ENCODE results near the gene USP49. TPM values are rescaled to one million over a fixed set of nuclear protein-coding genes. Genes with fewer than 3 reads are reported as not detected.
A peak's percentile ranks its signal among the peaks of the same experiment; 100 is the strongest.

The USP49 gene
- total and polyA plus RNA-seq, 10 of the 15 experiments (the other 5 are each of a cell fraction or from before 2014, with no cell fraction given), result 1.0 to 7.7 (median 4.3) TPM

- TF ChIP-seq SKIL (IDR thresholded peaks at IDR 0.05; ENCODE audit: low read depth, poor library complexity, severe bottlenecking), result no peak
- TF ChIP-seq KDM1A (IDR thresholded peaks at IDR 0.05; ENCODE audit: borderline replicate concordance), result no peak
- no peak for TF ChIP-seq KAT2A (conservative IDR thresholded peaks at IDR 0.05; ENCODE audit: control insufficient read depth, low read depth, low read length)
- no peak for TF ChIP-seq NFYA (IDR thresholded peaks at IDR 0.05; ENCODE audit: borderline replicate concordance, low read depth, low read length)
- TF ChIP-seq MYC (IDR thresholded peaks at IDR 0.05; ENCODE audit: insufficient read depth, insufficient read length, insufficient replicate concordance, low read length, severe bottlenecking), result no peak
- TF ChIP-seq CUX1 (IDR thresholded peaks at IDR 0.05; ENCODE audit: insufficient replicate concordance, low read depth, low read length), result no peak
- TF ChIP-seq EP300 (IDR thresholded peaks at IDR 0.05; ENCODE audit: borderline replicate concordance in 1 of 2, control insufficient read depth in 1 of 2, low read depth in 2 of 2, low read length in 2 of 2), result 0 out of 4 replicates have a peak, but pooled peaks of 1 of the 2 experiments have one; percentile 30
- no peak for TF ChIP-seq JUNB (IDR thresholded peaks at IDR 0.05)
- peak; percentile 68; the same call in 1 of the 2 replicates for TF ChIP-seq RB1 (IDR thresholded peaks at IDR 0.05; ENCODE audit: borderline replicate concordance)
- peak; percentile 44; the same call in 1 of the 2 replicates for TF ChIP-seq LARP7 (IDR thresholded peaks at IDR 0.05)
- TF ChIP-seq CBX5 (IDR thresholded peaks at IDR 0.05; ENCODE audit: low read depth), result no peak
- peak; percentile 53; the same call in 1 of the 2 replicates for TF ChIP-seq BACH1 (IDR thresholded peaks at IDR 0.05; ENCODE audit: borderline replicate concordance)
- peak; percentile 56 for TF ChIP-seq RUNX3 (IDR thresholded peaks at IDR 0.05; ENCODE audit: low read length)
- TF ChIP-seq TCF7 (IDR thresholded peaks at IDR 0.05; ENCODE audit: borderline replicate concordance), result no peak
- no peak for TF ChIP-seq USF1 (IDR thresholded peaks at IDR 0.05; ENCODE audit: borderline replicate concordance, extremely low read length, insufficient read depth, low read depth, low read length)
- no peak for TF ChIP-seq FOS (IDR thresholded peaks at IDR 0.05; ENCODE audit: borderline replicate concordance, extremely low read depth, insufficient read length)
- TF ChIP-seq ESRRA (IDR thresholded peaks at IDR 0.05; ENCODE audit: low read length), result peak; percentile 82; the same call in 1 of the 2 replicates
- TF ChIP-seq YY1 (IDR thresholded peaks at IDR 0.05; ENCODE audit: low read depth, low read length), result peak; percentile 79
- TF ChIP-seq CREB1 (IDR thresholded peaks at IDR 0.05; ENCODE audit: low read depth), result peak; percentile 71
- no peak for TF ChIP-seq IRF4 (IDR thresholded peaks at IDR 0.05; ENCODE audit: low read depth, low read length)
- no peak for TF ChIP-seq STAT3 (IDR thresholded peaks at IDR 0.05; ENCODE audit: low read depth, low read length)
- peak; percentile 49; the same call in 1 of the 2 replicates for TF ChIP-seq SMARCA5 (IDR thresholded peaks at IDR 0.05)
- no peak for TF ChIP-seq PML (IDR thresholded peaks at IDR 0.05; ENCODE audit: low read length)
These were observed 115.2 kb downstream of the USP49 start, which contains the start of gene FRS3 (continued) for GRCh38 chr6:41779788-41780550.

Measured in GM12878 (cell line).